GM04504 (cell line): ENCODE results near the gene VLDLR.
"Not testable (repeated sequence)": the region's sequence is repeated elsewhere in the genome, so short reads cannot be mapped to it uniquely, and the experiment has no call there.

Experiments used
- DNase-seq: peaks from one replicate; pipeline ENCODE4 v3.0.0-alpha.2; 2012; ENCODE audit warnings: low read depth

VLDLR gene

GRCh38 chr9:2663461-2664173 is 42.0 kb downstream of the VLDLR start:
- DNase-seq, result no peak

- DNase-seq, result no peak
Observed at GRCh38 chr9:2664174-2665065, 42.8 kb downstream of the VLDLR start.

GRCh38 chr9:2666569-2666968 is 45.0 kb downstream of the VLDLR start:
- DNase-seq, result no peak

- no peak for DNase-seq
Observed at GRCh38 chr9:2673161-2673560, 51.6 kb downstream of the VLDLR start.

GRCh38 chr9:2674141-2674824 is 52.7 kb downstream of the VLDLR start:
- no peak for DNase-seq

- no peak for DNase-seq
Observed at GRCh38 chr9:2675834-2676233, 54.2 kb downstream of the VLDLR start.

- no peak for DNase-seq
Observed at GRCh38 chr9:2676466-2676865, 54.9 kb downstream of the VLDLR start.

GRCh38 chr9:2677915-2678889 is 56.6 kb downstream of the VLDLR start:
- DNase-seq, result no peak

- DNase-seq, result no peak
Observed at GRCh38 chr9:2679011-2679410, 57.4 kb downstream of the VLDLR start.

- no peak for DNase-seq
Observed at GRCh38 chr9:2681981-2682380, 60.4 kb downstream of the VLDLR start.

- no peak for DNase-seq
Observed at GRCh38 chr9:2686911-2687310, 65.3 kb downstream of the VLDLR start.

GRCh38 chr9:2688636-2689035 is 67.0 kb downstream of the VLDLR start:
- DNase-seq, result no peak

GRCh38 chr9:2691212-2691611 is 69.6 kb downstream of the VLDLR start:
- no peak for DNase-seq

GRCh38 chr9:2691626-2692025 is 70.0 kb downstream of the VLDLR start:
- DNase-seq, result no peak

- DNase-seq, result no peak
Observed at GRCh38 chr9:2693056-2693455, 71.5 kb downstream of the VLDLR start.

GRCh38 chr9:2697492-2697891 is 75.9 kb downstream of the VLDLR start:
- DNase-seq, result no peak

- no peak for DNase-seq
Observed at GRCh38 chr9:2700398-2700797, 78.8 kb downstream of the VLDLR start.

GRCh38 chr9:2700909-2701550 is 79.4 kb downstream of the VLDLR start:
- DNase-seq, result no peak

GRCh38 chr9:2704504-2704903 is 82.9 kb downstream of the VLDLR start:
- no peak for DNase-seq

- DNase-seq, result not testable (repeated sequence)
Observed at GRCh38 chr9:2707256-2707655, 85.7 kb downstream of the VLDLR start.
